8988T (cell line): ENCODE measurements around the gene L3MBTL1.

Source experiments
- DNase-seq: peaks from one replicate; pipeline ENCODE4 v3.0.0; 2011

L3MBTL1 gene

DNA sequence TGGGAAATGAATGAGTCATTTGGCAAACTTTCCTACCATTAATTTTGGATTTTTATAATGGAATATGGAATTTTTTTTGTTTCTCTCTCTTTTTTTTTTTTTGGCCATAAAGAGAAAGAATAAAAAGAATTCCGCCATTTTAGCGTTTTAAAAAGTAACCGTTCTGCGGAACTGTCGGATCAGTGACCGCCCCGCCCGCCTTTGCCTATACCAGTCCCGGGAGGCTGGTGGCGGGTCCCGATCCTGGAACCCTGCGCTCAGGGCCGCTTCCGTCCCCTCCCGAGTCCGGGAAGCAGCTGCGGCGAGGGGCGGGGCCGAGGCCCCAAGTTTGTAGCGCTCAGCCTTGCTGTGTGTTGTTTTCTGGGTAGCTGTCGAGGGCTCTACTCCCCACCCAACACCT, 609 bp downstream of the L3MBTL1 start:
- peak; percentile 52 for DNase-seq

DNA sequence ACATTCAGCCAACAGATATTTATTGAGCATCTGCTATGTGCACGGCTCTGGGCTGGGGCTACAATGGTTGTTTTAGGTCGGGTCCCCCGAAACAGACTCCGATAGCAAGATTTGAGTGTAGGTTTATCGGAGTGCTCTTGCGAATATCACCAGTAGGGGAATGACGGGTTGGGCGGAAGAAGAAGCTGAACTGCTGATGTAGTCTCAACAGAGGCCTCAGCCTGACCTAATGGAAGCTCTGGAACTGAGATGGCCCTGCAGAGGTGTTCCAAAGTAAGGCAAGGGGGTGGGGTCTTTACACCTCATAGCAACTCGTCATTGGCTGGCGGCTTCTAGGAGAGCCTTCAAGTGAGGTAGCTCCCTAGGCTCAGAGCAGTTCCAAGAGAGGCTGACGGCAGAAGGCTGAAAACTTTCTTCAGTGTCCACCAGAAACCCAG, 1.1 kb downstream of the L3MBTL1 start:
- peak; percentile 40 for DNase-seq

DNA sequence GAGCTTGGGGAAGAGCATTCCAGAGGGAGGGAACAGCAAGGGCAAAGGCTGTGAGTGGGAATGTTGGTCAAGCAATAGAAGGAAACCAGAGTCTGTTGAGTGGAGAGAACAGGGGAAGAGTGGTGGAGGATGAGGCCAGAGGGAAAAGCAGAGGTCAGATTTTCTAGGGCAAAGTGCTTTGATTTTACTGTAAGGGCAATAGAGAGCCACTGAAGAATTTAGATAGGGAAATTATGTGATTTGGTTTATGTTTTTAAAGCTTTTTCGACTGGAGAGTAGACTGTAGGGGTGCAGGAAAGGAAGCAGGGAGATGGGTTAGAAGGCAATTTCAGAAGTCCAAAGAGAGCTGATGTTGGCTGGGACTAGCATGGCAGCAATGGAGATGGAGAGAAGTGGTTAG, 4.4 kb downstream of the L3MBTL1 start:
- DNase-seq: no peak

DNA sequence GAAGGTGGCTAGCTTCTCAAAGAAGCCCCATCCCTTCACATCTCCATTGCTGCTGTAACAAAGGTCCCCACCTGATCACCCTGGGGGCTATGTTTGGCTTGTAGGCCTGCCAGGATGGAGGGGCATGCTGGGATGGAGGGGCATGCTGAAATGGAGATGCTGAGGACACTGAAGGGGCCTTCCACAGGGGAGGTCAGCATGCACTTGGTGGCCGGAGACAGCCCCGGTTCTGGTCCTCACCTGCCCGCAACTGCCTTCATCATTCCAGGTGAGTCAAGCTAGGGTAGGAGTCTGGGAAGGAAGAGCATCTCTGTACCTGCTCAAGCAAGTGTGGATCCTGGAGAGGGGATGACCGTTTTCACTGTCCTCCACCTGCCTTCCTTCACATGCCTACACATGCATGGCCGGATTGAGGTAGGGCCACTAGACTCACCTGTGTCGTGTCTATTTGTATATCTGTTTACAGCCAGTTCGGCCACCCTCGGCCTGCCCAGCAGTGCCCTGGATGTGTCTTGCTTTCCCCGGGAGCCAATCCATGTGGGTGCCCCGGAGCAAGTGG, 6.0 kb downstream of the L3MBTL1 start:
- DNase-seq: no peak

DNA sequence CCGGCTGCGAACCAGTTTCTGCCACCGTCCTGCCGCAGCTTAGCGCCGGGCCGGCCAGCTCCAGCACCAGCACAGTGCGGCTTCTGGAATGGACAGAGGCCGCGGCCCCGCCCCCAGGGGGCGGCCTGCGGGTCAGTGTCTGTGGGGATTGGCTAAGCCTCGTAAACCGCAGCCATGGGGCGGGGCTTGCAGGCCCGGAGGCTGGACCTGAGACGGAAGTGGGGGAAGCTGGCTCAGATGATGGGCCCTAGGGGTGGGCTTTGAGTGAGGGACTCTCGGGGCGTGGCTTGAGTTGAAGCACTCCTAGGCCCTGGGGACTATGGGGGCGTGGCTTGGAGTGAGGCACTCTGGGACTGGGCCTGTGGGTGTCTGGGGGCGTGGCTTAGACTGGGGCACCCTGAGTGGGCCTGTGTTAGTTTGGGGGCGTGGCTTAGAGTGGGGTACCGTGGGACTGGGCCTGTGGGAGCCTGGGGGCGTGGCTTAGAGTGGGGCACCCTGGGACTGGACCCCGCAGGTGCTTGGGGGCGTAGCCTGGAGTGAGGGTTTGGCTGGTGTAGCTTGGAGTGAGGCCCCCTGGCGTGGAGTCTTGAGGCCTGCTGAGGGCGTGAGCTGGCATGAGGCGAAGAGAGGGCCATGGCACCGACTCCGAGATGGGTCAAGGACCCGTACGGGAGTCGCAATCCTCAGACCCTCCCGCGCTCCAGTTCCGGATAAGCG, 6.6 kb downstream of the L3MBTL1 start:
- DNase-seq: peak; percentile 83

DNA sequence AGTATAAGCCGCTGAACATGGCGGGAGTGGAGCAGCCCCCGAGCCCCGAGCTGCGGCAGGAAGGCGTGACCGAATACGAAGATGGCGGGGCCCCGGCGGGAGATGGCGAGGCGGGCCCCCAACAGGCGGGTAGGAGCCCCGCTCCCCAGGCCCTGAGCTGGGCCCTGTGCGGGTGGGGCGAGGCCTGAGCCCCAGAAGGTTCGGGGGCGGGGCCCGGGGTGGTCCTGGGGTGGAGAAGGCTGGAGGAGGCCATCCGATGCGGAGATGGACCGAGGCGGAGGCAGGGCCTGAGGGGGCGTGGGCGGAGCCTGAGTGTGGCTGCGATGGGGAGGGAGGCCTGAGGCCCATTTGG, 7.1 kb downstream of the L3MBTL1 start:
- no peak for DNase-seq

DNA sequence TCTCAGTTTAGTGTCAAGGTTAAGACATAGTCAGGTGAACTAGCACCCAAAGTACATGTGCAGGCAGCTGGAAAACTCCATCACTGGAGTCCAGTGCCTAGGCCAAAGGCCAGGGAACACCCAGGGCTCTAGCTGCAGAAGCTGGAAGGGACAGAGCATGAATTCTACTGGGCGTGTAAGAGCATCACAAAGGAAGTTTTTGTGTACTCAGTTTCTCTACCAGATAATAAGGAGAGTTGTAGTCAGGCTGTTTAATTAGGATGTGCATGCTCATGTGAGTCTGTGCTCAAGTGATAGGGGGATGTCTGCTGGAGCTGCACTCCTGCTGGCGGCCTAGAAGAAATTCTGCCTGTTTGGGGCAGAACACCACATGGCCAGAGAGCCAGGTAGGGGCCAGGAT, 8.1 kb downstream of the L3MBTL1 start:
- DNase-seq: no peak

DNA sequence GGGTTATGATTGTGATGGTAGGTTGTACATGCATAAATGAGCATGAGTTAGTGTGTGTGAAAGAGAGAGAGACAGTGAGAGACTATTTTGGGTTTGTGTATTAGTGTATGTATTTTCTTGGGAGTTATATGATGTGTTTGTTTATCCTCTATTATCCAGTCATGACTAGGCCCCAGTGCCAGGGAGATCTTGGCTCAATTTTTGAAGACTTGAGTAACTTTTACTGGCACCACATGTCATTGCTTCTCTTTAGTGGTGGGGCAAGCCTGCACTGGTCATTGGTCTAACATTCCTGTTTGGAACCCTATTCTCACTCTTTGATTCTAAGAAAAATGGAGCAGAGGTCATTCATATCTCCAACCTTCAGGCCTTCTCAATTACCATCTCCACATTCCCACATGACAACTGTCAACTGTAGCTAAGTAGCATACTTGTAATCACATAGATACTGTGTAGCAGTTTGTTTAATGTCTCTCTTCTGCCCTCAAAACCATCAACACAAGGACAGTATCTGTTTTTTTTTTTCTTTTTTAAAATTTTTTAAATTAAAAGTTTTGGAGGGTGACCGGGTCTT, 8.8 kb downstream of the L3MBTL1 start:
- no peak for DNase-seq

DNA sequence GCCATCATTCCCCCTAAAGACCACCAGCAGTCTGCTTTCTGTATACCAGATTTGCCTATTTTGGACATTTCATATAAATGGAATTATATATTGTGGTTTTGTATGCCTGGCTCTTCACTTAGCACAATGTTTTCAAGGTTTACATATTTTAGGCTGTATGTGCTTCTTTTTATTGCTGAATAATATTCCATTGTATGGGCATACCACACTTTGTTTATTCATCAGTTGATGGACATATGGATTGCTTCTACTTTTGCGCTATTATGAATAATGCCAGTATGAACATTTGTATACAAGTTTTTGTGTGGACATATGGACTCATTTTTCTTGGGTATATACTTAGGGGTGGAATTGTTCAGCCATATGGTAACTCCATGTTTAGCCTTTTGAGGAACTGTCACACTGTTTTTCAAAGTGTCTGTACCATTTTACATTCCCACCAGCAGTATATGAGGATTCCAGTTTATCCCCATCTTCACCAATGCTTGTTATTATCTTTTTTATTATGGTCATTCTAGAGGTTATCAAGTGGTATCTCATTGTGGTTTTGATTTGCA, 12.7 kb downstream of the L3MBTL1 start:
- no peak for DNase-seq

DNA sequence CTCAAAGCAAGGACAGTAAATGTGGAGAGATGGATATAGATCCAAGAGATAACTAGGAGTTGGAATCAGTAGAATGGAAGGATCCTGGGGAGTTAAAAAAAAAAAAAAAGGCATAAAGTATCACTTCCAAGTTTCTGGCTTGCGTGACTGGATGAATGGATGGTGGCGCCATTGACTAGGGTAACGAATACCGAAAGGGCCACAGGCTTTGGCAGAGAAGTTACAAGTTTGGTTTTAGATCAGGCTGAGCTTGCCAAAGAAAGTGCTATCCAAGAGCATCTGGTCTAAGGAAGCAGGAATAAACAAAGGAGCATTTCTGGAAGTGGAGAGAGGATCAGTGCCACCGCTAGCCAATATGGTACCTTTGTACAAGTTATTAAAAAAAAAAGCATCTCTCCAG, 17.5 kb downstream of the L3MBTL1 start:
- no peak for DNase-seq

DNA sequence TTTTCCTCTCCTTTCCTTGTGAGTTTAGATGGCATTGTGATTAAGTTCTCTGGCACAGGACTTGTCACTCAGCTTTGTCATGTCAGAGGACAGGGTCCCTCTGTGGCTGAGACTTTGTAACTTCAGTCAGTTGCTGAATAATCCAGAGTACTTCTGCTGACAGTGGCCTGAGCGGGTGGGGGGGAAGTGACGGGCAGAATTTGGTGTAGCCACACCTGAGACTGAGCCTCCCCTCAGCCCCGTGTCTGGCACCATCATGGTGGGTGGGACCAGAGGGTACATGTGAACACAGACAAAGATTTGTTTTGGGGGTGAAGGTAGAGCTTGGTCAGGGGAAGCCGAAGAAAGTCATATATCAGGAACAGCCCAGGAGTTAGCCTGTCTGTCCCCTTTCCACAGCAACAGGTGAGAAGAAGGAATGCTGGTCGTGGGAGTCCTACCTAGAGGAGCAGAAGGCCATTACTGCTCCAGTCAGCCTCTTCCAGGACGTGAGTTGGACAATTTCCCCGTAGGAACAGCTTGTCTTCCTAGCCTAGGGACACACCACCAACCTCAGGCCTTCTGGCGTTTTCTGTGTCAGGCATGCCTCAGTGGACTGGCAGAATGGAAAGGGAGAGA, 20.9 kb downstream of the L3MBTL1 start:
- no peak for DNase-seq

DNA sequence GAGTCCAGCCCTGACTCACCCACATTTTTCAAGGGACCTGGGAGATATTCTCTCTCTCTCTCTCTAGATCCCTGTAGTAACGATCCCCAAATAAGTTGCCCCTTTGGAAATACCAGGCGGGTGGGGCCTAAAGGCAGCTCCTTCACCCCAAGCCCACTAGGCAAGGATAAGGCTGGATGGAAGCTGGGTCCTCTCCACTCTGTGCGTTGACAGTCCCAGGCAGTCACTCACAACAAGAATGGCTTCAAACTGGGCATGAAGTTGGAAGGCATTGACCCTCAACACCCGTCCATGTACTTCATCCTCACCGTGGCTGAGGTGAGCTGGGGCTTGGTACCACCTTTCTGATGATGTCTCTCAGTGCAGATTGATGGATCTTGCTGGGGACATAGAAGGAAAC, 21.6 kb downstream of the L3MBTL1 start:
- no peak for DNase-seq

DNA sequence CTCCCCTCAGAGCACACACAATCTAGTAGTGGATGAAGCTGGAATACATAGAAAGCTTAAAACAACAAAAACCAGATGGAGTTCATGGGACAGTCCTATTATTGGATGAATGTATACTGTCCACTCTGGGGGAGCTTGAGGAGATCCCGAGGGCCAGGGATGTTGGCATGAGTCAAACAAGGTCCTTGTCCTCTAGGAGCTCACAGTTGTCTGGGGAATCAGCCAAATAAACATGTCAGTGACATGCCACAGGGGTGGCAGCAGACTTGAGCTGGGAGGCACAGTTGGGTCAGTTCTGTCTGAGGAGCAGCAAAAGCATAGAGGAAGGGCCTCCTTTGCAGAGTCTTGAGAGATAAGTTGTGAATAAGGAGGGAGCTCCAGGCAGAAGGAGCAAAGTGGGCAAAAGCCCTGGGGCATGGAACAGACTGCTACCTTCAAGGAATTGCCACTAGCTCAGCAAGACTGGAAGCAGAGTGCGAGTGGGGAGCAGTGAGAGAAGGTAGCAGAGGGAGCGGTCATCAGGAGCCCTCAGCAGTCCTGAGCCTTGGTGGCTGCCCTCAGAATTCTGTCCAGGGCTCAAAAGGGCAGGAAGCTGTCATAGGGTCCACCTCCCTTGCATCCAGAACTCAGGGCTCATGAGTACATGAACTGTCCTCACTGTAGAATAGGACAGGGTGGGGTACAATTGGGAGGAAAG, 22.1 kb downstream of the L3MBTL1 start:
- no peak for DNase-seq

DNA sequence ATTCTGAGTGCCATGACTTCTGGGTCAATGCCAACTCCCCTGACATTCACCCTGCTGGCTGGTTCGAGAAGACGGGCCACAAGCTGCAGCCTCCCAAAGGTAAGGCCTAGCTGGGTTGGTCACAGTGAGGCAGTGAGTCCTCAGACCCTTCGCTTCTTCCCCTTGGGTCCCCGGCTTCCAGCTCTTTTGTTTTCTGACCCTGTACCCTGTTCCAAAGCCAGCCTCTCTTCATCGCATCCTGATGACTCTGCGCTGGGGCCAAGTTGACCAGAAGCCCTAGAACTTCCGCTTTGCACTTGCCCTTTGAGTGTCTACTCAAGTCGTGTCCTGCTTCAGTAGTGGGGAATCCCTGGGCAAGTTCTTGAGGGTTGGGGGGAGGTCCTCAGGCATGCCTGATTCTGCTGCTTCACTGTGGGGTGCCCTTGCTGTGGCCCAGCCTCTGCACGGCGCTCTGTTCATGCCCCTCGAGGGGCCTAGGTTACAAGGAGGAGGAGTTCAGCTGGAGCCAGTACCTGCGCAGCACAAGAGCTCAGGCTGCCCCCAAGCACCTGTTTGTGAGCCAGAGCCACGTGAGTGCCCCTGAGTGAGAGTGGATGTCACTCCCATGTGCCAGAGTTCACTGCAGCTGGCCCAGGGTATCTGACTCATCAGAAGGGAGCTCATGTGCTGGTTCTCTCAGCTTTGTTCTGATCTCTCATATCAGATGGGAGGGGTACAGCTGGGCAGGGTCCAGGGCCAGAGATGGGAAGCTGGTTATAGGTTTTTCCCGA, 23.0 kb downstream of the L3MBTL1 start:
- DNase-seq: no peak

DNA sequence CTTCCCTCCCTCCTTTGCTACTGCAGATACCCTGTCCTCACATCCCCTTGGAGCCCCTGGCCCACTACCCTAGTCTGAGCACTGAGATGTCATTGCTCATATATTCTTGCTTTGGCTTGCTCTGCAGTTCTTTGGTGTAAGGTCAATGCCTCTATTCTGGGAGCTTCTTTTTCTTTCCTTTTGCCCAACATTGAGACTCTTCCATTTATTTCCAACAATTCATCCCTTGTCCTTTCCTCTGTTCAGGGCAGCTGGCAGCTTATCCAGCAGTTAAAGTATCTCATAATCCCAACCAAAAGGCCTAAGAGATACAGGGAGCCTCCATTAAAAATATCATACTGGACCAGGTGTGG, 23.6 kb downstream of the L3MBTL1 start:
- DNase-seq: no peak

DNA sequence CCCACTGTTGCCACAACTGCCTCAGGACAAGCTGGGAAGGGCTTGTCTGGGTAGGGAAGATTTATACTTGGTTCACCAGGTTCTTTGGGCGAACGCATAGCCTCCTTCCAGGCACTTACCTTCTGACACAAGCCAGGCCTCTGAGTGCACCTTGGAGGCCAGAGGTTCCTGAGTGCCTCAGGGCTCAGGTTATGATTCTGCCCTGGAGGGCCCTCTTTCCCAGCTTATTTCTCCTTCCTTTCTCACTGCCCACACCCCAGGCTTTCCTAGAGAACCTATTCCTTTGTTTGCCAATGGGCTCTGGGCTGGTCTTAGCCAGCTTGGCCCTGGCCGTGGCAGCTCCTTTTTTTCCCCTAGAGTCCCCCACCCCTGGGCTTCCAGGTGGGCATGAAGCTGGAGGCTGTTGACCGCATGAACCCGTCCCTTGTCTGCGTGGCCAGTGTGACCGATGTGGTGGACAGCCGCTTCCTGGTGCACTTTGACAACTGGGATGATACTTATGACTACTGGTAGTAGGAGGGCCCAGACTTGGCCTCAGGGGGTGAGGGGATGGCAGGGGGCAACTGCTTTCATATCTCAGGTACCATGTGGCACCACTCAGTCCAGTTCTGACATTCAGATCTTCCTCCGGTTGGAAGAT, 25.0 kb downstream of the L3MBTL1 start:
- no peak for DNase-seq

DNA sequence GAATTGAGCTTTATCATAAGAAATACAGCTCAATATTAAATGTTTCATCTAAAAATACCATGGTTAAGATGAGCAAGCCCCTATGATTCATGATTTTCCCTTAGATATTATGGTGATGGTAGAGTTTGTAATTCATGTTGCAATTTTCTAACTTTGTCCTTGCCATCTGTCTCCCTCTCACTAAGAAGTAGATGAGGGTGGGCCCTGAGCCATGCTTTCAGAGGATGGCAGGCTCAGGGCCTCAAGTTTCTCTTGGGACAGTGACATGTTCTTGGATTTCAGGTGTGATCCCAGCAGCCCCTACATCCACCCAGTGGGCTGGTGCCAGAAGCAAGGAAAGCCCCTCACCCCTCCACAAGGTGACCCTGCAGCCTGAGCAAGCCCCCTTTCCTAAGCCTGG, 25.6 kb downstream of the L3MBTL1 start:
- no peak for DNase-seq

DNA sequence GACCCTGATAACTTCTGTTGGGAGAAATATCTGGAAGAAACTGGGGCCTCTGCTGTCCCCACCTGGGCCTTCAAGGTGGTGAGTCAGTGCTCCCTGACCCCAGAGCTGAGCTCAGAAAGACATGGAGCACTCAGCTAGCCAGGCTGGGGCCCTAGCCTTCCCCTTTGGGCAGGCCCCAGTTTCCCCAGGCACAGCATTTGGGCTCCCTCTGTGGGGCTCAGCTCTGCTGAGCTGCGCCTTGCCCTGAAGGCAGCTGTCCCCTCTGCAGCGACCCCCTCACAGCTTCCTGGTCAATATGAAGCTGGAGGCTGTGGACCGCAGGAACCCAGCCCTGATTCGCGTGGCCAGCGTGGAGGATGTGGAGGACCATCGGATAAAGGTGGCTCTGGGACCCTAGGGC, 26.5 kb downstream of the L3MBTL1 start:
- DNase-seq: no peak

DNA sequence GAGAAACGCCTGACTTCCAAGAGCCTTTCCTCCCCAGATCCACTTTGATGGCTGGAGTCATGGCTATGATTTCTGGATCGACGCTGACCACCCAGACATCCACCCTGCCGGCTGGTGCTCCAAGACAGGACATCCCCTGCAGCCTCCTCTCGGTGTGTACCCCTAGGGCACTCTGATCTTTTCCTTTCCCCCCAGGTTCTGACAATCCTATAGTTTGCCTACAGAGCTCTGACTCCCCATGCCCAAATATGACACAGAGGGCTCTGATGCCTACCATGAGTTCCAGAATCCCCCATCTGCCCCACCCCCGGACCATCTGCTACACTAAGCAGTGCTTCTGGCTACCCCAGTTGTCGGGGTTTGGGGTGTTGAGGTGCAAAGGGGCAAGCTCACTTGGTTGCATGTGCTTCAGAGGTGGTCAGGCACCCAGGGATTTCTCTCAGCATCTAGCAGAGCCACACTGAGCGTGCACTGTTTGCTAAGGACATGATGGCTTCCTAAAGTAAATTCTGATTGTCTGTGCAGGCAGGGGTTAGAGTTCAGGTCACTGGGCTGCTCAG, 27.4 kb downstream of the L3MBTL1 start:
- DNase-seq: no peak

DNA sequence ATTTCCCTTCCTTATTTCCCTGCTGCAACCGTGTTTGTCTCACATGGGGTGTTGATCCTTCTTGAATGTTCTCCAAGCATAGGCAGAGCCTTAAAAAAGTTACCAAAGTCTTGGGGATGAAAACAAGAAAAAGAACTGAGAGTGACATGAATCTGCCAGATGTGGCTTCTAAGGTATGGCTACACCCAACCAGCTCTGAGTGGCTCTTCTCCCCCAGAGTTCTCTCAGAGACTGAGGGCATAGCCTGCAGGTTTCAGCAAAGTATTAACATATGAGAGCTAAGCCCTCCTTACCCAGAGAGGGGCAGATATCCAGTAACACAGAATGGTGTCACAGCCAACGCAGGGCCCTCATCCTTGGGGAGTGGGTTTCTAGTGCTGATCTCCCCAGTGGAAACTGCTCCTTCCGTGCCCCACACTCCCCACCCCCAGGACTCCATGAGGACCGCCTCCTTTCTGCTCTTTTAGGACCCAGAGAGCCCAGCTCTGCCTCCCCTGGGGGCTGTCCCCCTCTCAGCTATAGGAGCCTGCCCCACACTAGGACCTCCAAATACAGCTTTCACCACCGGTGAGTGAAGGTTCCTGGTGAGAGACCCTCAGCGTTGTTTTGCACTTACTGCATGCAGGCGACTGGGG, 28.0 kb downstream of the L3MBTL1 start:
- no peak for DNase-seq
